A673 (cell line): ENCODE data around the gene LAMA2. TPM values are rescaled to one million over a fixed set of nuclear protein-coding genes. Genes with fewer than 3 reads are reported as not detected.

Experiments
- BruUV-seq: library from RNA; stranded (reverse); fragments of 400-500 nt; replicated peaks from 2 replicates; lab custom pipeline; 2021; lab: Mats Ljungman, UMichigan
- CTCF ChIA-PET: fragments of 300-600 bp; sonication (Branson Sonifier 250); formaldehyde crosslinking; loops from one replicate; lab custom pipeline; 2022; ENCODE audit warnings: antibody characterized with exemption; lab: Charles Lee
- POLR2A ChIA-PET: fragments of 300-600 bp; sonication (Branson Sonifier 250); formaldehyde crosslinking; loops from one replicate; lab custom pipeline; 2022; ENCODE audit warnings: antibody characterized with exemption; ENCODE audit not compliant: low non-redundant PET; lab: Charles Lee
- DNase-seq: peaks from one replicate; pipeline ENCODE4 v3.0.0-alpha.2; 2015; ENCODE audit warnings: low spot score
- H3K27ac ChIP-seq: fragments of 200-600 bp; sonication (generic); 2 replicates; pipeline ENCODE4 v1.5.1; 2016; ENCODE audit warnings: mixed run types, low read depth, mild to moderate bottlenecking, mixed read lengths, antibody characterized with exemption, low read length; ENCODE audit not compliant: poor library complexity, severe bottlenecking
- H3K27me3 ChIP-seq: fragments of 200-600 bp; sonication (generic); replicated peaks from 2 replicates; pipeline ENCODE4 v1.6.1; 2017; ENCODE audit warnings: mixed run types, low read depth, mild to moderate bottlenecking, mixed read lengths, antibody characterized with exemption, low read length; ENCODE audit not compliant: insufficient read depth, poor library complexity
- H3K36me3 ChIP-seq: fragments of 200-600 bp; sonication (generic); 2 replicates; pipeline ENCODE4 v1.6.1; 2016; ENCODE audit warnings: mixed run types, mild to moderate bottlenecking, mixed read lengths, antibody characterized with exemption, low read length; ENCODE audit not compliant: insufficient read depth, poor library complexity, severe bottlenecking
- H3K4me1 ChIP-seq: fragments of 200-600 bp; sonication (generic); 2 replicates; pipeline ENCODE4 v1.6.1; 2017; ENCODE audit warnings: mixed run types, mild to moderate bottlenecking, mixed read lengths, antibody characterized with exemption, low read length; ENCODE audit not compliant: insufficient read depth, poor library complexity, severe bottlenecking
- H3K4me3 ChIP-seq: fragments of 200-600 bp; sonication (generic); 2 replicates; pipeline ENCODE4 v1.5.1; 2016; ENCODE audit warnings: low read depth, mixed run types, mild to moderate bottlenecking, mixed read lengths, low read length; ENCODE audit not compliant: poor library complexity, severe bottlenecking
- H3K9me3 ChIP-seq: fragments of 200-600 bp; sonication (generic); 2 replicates; pipeline ENCODE4 v1.6.1; 2016; ENCODE audit warnings: mixed run types, low read depth, mild to moderate bottlenecking, mixed read lengths, antibody characterized with exemption, low read length; ENCODE audit not compliant: poor library complexity, severe bottlenecking
- EZH2 ChIP-seq: fragments of 200-600 bp; sonication (generic); IDR thresholded peaks from 2 replicates; pipeline ENCODE4 v1.6.1; 2017; ENCODE audit warnings: borderline replicate concordance, low read depth, mild to moderate bottlenecking, mixed read lengths, antibody characterized with exemption, low read length; ENCODE audit not compliant: poor library complexity, severe bottlenecking
- intact Hi-C: fragments of 100-400 bp; cut with micrococcal nuclease; formaldehyde crosslinking; loops from one replicate; pipeline ENCODE4 v1.10.0; 2022; ENCODE audit not compliant: unreplicated experiment
- total RNA-seq: library from RNA; stranded (reverse); gene quantifications from 2 replicates; pipeline ENCODE4 v1.2.3, GENCODE V29; 2021
- TF ChIP-seq, protein P1 (sequence below): fragments of 300-800, 200-600 bp; sonication (generic); conservative IDR thresholded peaks from 2 replicates; pipeline ENCODE4 v1.5.1; 2017; ENCODE audit warnings: low read depth, mild to moderate bottlenecking, antibody characterized with exemption, low read length, moderate library complexity, mixed read lengths

LAMA2 gene
- total RNA-seq, 1 experiment from 2014 or later, result 2.2 TPM

DNA sequence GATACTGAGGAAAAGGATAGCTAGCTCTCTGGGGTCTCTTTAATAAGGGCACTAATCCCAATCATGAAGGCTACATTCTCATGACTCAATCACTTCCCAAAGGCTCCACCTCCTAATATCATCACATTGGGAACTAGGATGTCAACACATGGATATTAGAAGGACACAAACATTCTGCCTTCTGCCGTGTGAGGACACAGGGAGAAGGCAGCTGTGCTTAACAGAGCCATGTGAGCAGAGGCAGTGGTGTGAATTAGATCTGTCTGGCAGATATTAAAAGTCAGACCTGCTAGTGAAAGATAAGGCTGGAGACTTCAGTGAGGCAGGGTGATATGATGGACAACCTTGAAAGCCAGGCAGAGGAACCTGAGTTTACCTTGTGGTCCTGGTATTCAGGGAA lies 485.1 kb downstream of the LAMA2 start:
- POLR2A ChIA-PET, result no interaction called here
- no peak for DNase-seq
- intact Hi-C loops, result loop anchor here (5.0 kb wide), 2 partner anchors 161 to 641 kb away; no protein-coding TSS in a partner anchor
- Histone ChIP-seq H3K27ac (no peak overlapping the region), H3K4me1 (peaks cover 6% of the 10 kb centered on the region), H3K4me3 (no peak overlapping the region), H3K27me3 (no peaks in the 10 kb centered on the region), H3K36me3 (no peaks in the 10 kb centered on the region), H3K9me3 (no peaks in the 10 kb centered on the region)
- CTCF ChIA-PET, result no interaction called here
- BruUV-seq, result no TSS peak
- TF ChIP-seq EZH2, result no peak
- TF ChIP-seq, protein P1, sequence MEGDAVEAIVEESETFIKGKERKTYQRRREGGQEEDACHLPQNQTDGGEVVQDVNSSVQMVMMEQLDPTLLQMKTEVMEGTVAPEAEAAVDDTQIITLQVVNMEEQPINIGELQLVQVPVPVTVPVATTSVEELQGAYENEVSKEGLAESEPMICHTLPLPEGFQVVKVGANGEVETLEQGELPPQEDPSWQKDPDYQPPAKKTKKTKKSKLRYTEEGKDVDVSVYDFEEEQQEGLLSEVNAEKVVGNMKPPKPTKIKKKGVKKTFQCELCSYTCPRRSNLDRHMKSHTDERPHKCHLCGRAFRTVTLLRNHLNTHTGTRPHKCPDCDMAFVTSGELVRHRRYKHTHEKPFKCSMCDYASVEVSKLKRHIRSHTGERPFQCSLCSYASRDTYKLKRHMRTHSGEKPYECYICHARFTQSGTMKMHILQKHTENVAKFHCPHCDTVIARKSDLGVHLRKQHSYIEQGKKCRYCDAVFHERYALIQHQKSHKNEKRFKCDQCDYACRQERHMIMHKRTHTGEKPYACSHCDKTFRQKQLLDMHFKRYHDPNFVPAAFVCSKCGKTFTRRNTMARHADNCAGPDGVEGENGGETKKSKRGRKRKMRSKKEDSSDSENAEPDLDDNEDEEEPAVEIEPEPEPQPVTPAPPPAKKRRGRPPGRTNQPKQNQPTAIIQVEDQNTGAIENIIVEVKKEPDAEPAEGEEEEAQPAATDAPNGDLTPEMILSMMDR, result no peak

DNA sequence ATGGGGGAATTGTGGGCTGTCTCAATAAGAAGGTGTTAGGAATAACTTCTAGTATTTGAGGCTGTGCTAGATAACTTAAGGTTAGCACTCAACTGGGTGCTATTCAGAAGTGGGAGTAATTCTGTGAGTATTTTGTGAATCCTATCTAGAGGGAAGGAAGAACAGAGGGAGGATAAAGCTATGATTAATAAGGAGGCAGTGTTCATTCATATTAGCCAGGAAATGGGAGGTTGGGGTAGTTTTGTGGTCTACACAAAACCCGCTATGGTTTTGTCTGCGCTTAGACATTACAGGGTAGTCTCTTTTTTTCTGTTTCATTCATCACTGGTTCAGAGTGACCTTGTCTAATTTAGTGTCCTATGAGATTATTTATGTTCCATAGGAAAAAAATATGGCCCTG lies 486.0 kb downstream of the LAMA2 start:
- BruUV-seq, result no TSS peak
- no peaks in the 10 kb centered on the region for H3K36me3 ChIP-seq
- no peaks in the 10 kb centered on the region for H3K27me3 ChIP-seq
- H3K9me3 ChIP-seq, result no peaks in the 10 kb centered on the region
- ChIA-PET POLR2A (no interaction called here), CTCF (no interaction called here)
- peaks cover 6% of the 10 kb centered on the region for H3K4me1 ChIP-seq
- H3K27ac ChIP-seq, result no peak overlapping the region
- TF ChIP-seq, protein P1, result no peak
- TF ChIP-seq EZH2, result no peak
- intact Hi-C loops, result loop anchor here (5.0 kb wide), 2 partner anchors 162 to 642 kb away; no protein-coding TSS in a partner anchor
- no peak for DNase-seq
- H3K4me3 ChIP-seq, result no peak overlapping the region

DNA sequence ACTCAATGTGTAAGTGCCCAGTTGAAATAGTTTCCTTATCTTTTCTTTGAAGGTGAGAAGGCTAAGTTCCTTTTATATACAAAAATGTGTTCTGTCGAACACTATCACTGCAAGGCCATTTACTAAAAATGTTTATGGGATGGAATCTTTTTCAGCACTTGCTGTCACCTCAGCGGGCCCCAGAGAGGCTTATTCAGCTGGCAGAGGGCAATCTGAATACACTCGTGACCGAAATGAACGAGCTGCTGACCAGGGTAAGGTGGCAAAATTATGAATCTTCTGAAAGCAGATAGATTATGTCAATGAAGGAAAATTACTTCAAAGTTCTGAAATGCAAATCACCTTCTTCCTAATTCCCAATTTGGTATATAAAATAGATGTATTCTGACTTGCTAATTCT lies 486.8 kb downstream of the LAMA2 start:
- intact Hi-C loops, result loop anchor here (5.0 to 10.0 kb wide), 5 partner anchors 107 to 1515 kb away; no protein-coding TSS in a partner anchor

More for the DNA sequence above, 486.8 kb downstream of the LAMA2 start:
- no peak for DNase-seq
- ChIA-PET POLR2A (interaction anchor here (0.6 kb wide), 1 partner anchor 169 kb away, joined by 3 read pairs; no protein-coding TSS in a partner anchor), CTCF (interaction anchor here (1.3 kb wide), 1 partner anchor 563 kb away, joined by 3 read pairs; no protein-coding TSS in a partner anchor)
- TF ChIP-seq, protein P1, result no peak
- no peak for TF ChIP-seq EZH2
- no peak overlapping the region for H3K4me3 ChIP-seq
- H3K27ac ChIP-seq, result no peak overlapping the region
- H3K27me3 ChIP-seq, result no peaks in the 10 kb centered on the region
- no peaks in the 10 kb centered on the region for H3K36me3 ChIP-seq
- BruUV-seq, result no TSS peak
- no peaks in the 10 kb centered on the region for H3K9me3 ChIP-seq
- peaks cover 6% of the 10 kb centered on the region for H3K4me1 ChIP-seq
